IMR-90 (cell line): ENCODE measurements around the gene ECM2. TPM values are rescaled to one million over a fixed set of nuclear protein-coding genes. Genes with fewer than 3 reads are reported as not detected.

Experiments
- ATAC-seq: fragments of 200-7000 bp; cut with Tn5 transposase; 2 replicates; pipeline ENCODE4 v1.9.1; 2020; ENCODE audit warnings: low read depth, mild to moderate bottlenecking, moderate library complexity
- BruUV-seq: library from RNA; stranded (reverse); fragments of 400-500 nt; replicated peaks from 2 replicates; lab custom pipeline; 2021; lab: Mats Ljungman, UMichigan
- CTCF ChIA-PET: fragments of 300-600 bp; formaldehyde crosslinking; extraction: SDS; loops from one replicate; lab custom pipeline; 2021; ENCODE audit warnings: antibody characterized with exemption; lab: Yijun Ruan, JAX
- POLR2A ChIA-PET: fragments of 300-600 bp; sonication (Branson Sonifier 250); formaldehyde crosslinking; loops from one replicate; lab custom pipeline; 2022; ENCODE audit warnings: antibody characterized with exemption; ENCODE audit not compliant: unreplicated experiment; lab: Charles Lee
- DNase-seq: peaks from one replicate; pipeline ENCODE4 v3.0.0; 2013
- H2AFZ ChIP-seq: replicated peaks from 2 replicates; pipeline ENCODE3; 2013; ENCODE audit warnings: low read length, mild to moderate bottlenecking; ENCODE audit not compliant: poor library complexity
- H2AK5ac ChIP-seq: 2 replicates; pipeline ENCODE4 v1.6.1; 2013; ENCODE audit warnings: low read depth, low read length, inconsistent platforms
- H2AK9ac ChIP-seq: replicated peaks from 2 replicates; pipeline ENCODE3; 2013; ENCODE audit warnings: mild to moderate bottlenecking, low read depth, low read length, moderate library complexity; ENCODE audit not compliant: poor library complexity
- H2BK120ac ChIP-seq: 2 replicates; pipeline ENCODE4 v1.6.1; 2013; ENCODE audit warnings: low read depth, low read length, inconsistent platforms
- H2BK15ac ChIP-seq: 3 replicates; pipeline ENCODE4 v1.6.1; 2013; ENCODE audit warnings: low read depth, low read length, inconsistent platforms
- H2BK20ac ChIP-seq: 2 replicates; pipeline ENCODE4 v1.6.1; 2013; ENCODE audit warnings: low read depth, mild to moderate bottlenecking, inconsistent platforms, low read length, moderate library complexity
- H2BK5ac ChIP-seq: 2 replicates; pipeline ENCODE4 v1.6.1; 2013; ENCODE audit warnings: mild to moderate bottlenecking, low read depth, low read length, inconsistent platforms; ENCODE audit not compliant: poor library complexity, severe bottlenecking
- H3K14ac ChIP-seq: replicated peaks from 2 replicates; pipeline ENCODE4 v1.6.1; 2013; ENCODE audit warnings: low read depth, low read length, inconsistent platforms
- H3K18ac ChIP-seq: 2 replicates; pipeline ENCODE4 v1.6.1; 2013; ENCODE audit warnings: low read depth, low read length, control low read depth
- H3K23ac ChIP-seq: 2 replicates; pipeline ENCODE4 v1.6.1; 2013; ENCODE audit warnings: low read depth, low read length, inconsistent platforms
- H3K27ac ChIP-seq: 2 replicates; pipeline ENCODE4 v1.5.1; 2013; ENCODE audit warnings: mild to moderate bottlenecking, control low read depth, low read length; ENCODE audit not compliant: insufficient read depth
- H3K27me3 ChIP-seq: 2 replicates; pipeline ENCODE4 v1.6.1; 2013; ENCODE audit warnings: low read length; ENCODE audit not compliant: control insufficient read depth, insufficient read depth
- H3K36me3 ChIP-seq: 2 replicates; pipeline ENCODE4 v1.6.1; 2013; ENCODE audit warnings: low read length, mixed read lengths; ENCODE audit not compliant: control insufficient read depth, insufficient read depth
- H3K4ac ChIP-seq: 2 replicates; pipeline ENCODE4 v1.6.1; 2013; ENCODE audit warnings: low read depth, low read length, inconsistent platforms
- H3K4me1 ChIP-seq: 2 replicates; pipeline ENCODE4 v1.6.1; 2013; ENCODE audit warnings: low read length, mixed read lengths; ENCODE audit not compliant: control insufficient read depth, insufficient read depth
- H3K4me2 ChIP-seq: 2 replicates; pipeline ENCODE4 v1.6.1; 2013; ENCODE audit warnings: low read depth, mild to moderate bottlenecking, control low read depth, low read length, moderate library complexity
- H3K4me3 ChIP-seq: 2 replicates; pipeline ENCODE4 v1.5.1; 2013; ENCODE audit warnings: low read depth, mild to moderate bottlenecking, control low read depth, low read length, moderate library complexity; ENCODE audit not compliant: insufficient read depth
- H3K56ac ChIP-seq: 2 replicates; pipeline ENCODE4 v1.6.1; 2013; ENCODE audit warnings: low read length, inconsistent platforms; ENCODE audit not compliant: insufficient read depth; ENCODE audit errors: extremely low read depth
- H3K79me1 ChIP-seq, 2 experiments: 2 replicates each; pipeline ENCODE4 v1.6.1; 2013; ENCODE audit warnings: low read length in 2 of 2, inconsistent platforms in 1 of 2, low read depth in 1 of 2
- H3K9ac ChIP-seq: 2 replicates; pipeline ENCODE4 v1.6.1; 2013; ENCODE audit warnings: low read depth, low read length, control low read depth
- H3K9me1 ChIP-seq: 2 replicates; pipeline ENCODE4 v1.6.1; 2013; ENCODE audit warnings: low read length, inconsistent platforms; ENCODE audit not compliant: insufficient read depth
- H3K9me3 ChIP-seq: 2 replicates; pipeline ENCODE4 v1.6.1; 2013; ENCODE audit warnings: low read length; ENCODE audit not compliant: control insufficient read depth, insufficient read depth
- H4K20me1 ChIP-seq: 2 replicates; pipeline ENCODE4 v1.6.1; 2013; ENCODE audit warnings: low read length, inconsistent platforms; ENCODE audit not compliant: insufficient read depth
- H4K5ac ChIP-seq: 2 replicates; pipeline ENCODE4 v1.6.1; 2013; ENCODE audit warnings: mild to moderate bottlenecking, low read depth, low read length, control low read depth
- H4K8ac ChIP-seq, 2 experiments: 2 replicates each; pipeline ENCODE4 v1.6.1; 2013; ENCODE audit warnings: low read depth in 2 of 2, low read length in 2 of 2, control low read depth in 1 of 2, inconsistent platforms in 1 of 2
- H4K91ac ChIP-seq: 2 replicates; pipeline ENCODE4 v1.6.1; 2013; ENCODE audit warnings: low read depth, low read length, inconsistent platforms; ENCODE audit not compliant: insufficient read depth
- BHLHE40 ChIP-seq: fragments of 150-350 bp; IDR thresholded peaks from 2 replicates; pipeline ENCODE4 v1.6.1; 2016; ENCODE audit warnings: mild to moderate bottlenecking, low read depth, low read length
- CTCF ChIP-seq: conservative IDR thresholded peaks from 2 replicates; pipeline ENCODE4 v1.5.1; 2012; ENCODE audit warnings: mild to moderate bottlenecking, low read depth, low read length, improper control_type of control experiment
- MAFK ChIP-seq: IDR thresholded peaks from 2 replicates; pipeline ENCODE4 v1.6.1; 2012; ENCODE audit warnings: low read depth, low read length, improper control_type of control experiment
- POLR2A ChIP-seq: IDR thresholded peaks from 2 replicates; pipeline ENCODE4 v1.6.1; 2012; ENCODE audit warnings: mild to moderate bottlenecking, low read depth, low read length
- RAD21 ChIP-seq: IDR thresholded peaks from 2 replicates; pipeline ENCODE4 v1.6.1; 2012; ENCODE audit warnings: low read length, improper control_type of control experiment
- WGBS, 2 experiments: methylation state at CpG; one replicate each; pipeline versions ENCODE4 v1.1.5 to v1.1.7; 2013; ENCODE audit warnings: missing lambda C conversion rate in 2 of 2; ENCODE audit not compliant: insufficient read length in 1 of 2; ENCODE audit errors: extremely low coverage in 2 of 2; 5-methylcytosine and 5-hydroxymethylcytosine counted together
- dilution Hi-C: fragments of 300-500 bp; cut with HindIII; formaldehyde crosslinking; loops from one replicate; pipeline ENCODE4 v1.14.3; 2018; ENCODE audit warnings: low sequenced_read_pairs; ENCODE audit not compliant: unreplicated experiment
- in situ Hi-C: fragments of 300-500 bp; cut with MboI; formaldehyde crosslinking; loops from 3 replicates; pipeline ENCODE4 v1.14.3; 2019; ENCODE audit warnings: low sequenced_read_pairs, inconsistent platforms, mixed read lengths
- intact Hi-C: fragments of 100-400 bp; cut with micrococcal nuclease; formaldehyde crosslinking; loops from 2 replicates; pipeline ENCODE4 v1.10.0; 2022
- polyA plus RNA-seq, 3 experiments: library from polyadenylated mRNA; depleted of rRNA; stranded (reverse); fragments of >200 nt; gene quantifications; 2 replicates each; pipeline ENCODE4 v1.2.3, GENCODE V29; 2012; ENCODE audit warnings: low replicate concordance in 1 of 3
- total RNA-seq: library from RNA; depleted of rRNA; stranded (reverse); fragments of >200 nt; gene quantifications from 2 replicates; pipeline ENCODE4 v1.2.3, GENCODE V29; 2012

ECM2 gene
- total and polyA plus RNA-seq, 2 of the 4 experiments (the other 2 are of a cell fraction): 0.26 to 0.36 TPM

DNA sequence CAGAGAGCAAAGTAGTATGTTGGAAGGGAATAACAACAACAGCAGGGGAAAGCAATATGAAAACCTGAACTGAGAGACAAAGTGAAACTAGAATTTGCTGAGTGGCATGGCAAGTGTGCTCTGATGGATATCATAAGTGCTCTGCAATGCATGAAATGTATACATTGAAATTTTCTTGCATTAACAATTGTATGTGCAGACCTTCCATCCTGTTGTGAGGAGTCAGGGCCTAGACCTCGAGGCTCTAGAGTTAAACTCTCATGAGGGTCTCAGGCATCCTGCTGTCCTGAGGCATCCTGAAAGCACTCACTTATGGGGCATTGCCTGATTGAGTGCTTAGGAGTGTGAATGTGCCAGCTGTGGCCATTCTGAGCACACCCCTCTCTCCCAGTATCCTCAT, 1.1 kb downstream of the ECM2 start:
- no peaks in the 10 kb centered on the region for H3K36me3 ChIP-seq
- H3K9me1 ChIP-seq: 0 out of 2 replicates have a peak, but pooled peaks cover 2% of the 10 kb centered on the region
- peak overlapping the region; percentile 73 for H4K91ac ChIP-seq
- H2BK20ac ChIP-seq: peak overlapping the region; percentile 91
- H4K5ac ChIP-seq: peak overlapping the region; percentile 58
- H4K8ac ChIP-seq: peak overlapping the region in 1 of 2 experiments; percentile 94; a peak in 3 of 4 replicates
- ChIA-PET CTCF (no interaction called here), POLR2A (interaction anchor here (0.6 kb wide), 1 partner anchor 20 kb away, joined by 4 read pairs; no protein-coding TSS in a partner anchor)
- DNase-seq: peak; percentile 34
- no CpG with 5 or more reads among the region's 1 CpG for WGBS, 2 experiments
- peak overlapping the region; percentile 57 for H3K23ac ChIP-seq
- ATAC-seq: peak; percentile 77
- peak overlapping the region; percentile 79 for H2AK9ac ChIP-seq
- TF ChIP-seq POLR2A (no peak), MAFK (peak; percentile 27; the same call in 1 of the 2 replicates), CTCF (no peak), RAD21 (no peak), BHLHE40 (no peak)
- H3K4me1 ChIP-seq: peaks cover 5% of the 10 kb centered on the region
- peak overlapping the region; percentile 35; the same call in 1 of the 2 replicates for H2AK5ac ChIP-seq
- intact Hi-C loops (no loop called here), dilution Hi-C loops (no loop called here), in situ Hi-C loops (no loop called here)
- H3K18ac ChIP-seq: peak overlapping the region; percentile 28
- H2BK15ac ChIP-seq: peak overlapping the region; percentile 59; the same call in 2 of the 3 replicates
- peak overlapping the region; percentile 88 for H2AFZ ChIP-seq
- peak overlapping the region; percentile 94 for H3K9ac ChIP-seq
- H2BK5ac ChIP-seq: peak overlapping the region; percentile 67
- peak overlapping the region; percentile 28; the same call in 1 of the 2 replicates for H3K4me3 ChIP-seq
- peak overlapping the region; percentile 74 for H2BK120ac ChIP-seq
- H3K56ac ChIP-seq: peak overlapping the region; percentile 38; the same call in 1 of the 2 replicates
- peak overlapping the region; percentile 54; the same call in 1 of the 2 replicates for H3K14ac ChIP-seq
- BruUV-seq: no TSS peak
- peak overlapping the region; percentile 95; the same call in 1 of the 2 replicates for H3K27ac ChIP-seq
- H4K20me1 ChIP-seq: no peaks in the 10 kb centered on the region
- H3K79me1 ChIP-seq: no peaks in the 10 kb centered on the region
- H3K27me3 ChIP-seq: no peaks in the 10 kb centered on the region
- peak overlapping the region; percentile 80 for H3K4ac ChIP-seq
- no peaks in the 10 kb centered on the region for H3K9me3 ChIP-seq
- H3K4me2 ChIP-seq: peak overlapping the region; percentile 91
